HepG2 (cell line): ENCODE data around the gene PARD3. TPM values are rescaled to one million over a fixed set of nuclear protein-coding genes. Genes with fewer than 3 reads are reported as not detected.

Source experiments
- ATF5 ChIP-seq: sonication (generic); formaldehyde crosslinking; IDR thresholded peaks from 2 replicates; pipeline ENCODE4 v1.4.0; 2020; ENCODE audit warnings: mild to moderate bottlenecking, low read depth, missing genetic modification reagents
- ATF7 ChIP-seq, 2 experiments: fragments of 450-650 bp in 1 of 2; sonication (generic) in 1 of 2; formaldehyde crosslinking in 1 of 2; IDR thresholded peaks; 2 replicates each; pipeline versions ENCODE4 v1.4.0 to v1.6.1; 2016 to 2020; ENCODE audit warnings: antibody characterized with exemption in 1 of 2, mild to moderate bottlenecking in 1 of 2, missing genetic modification reagents in 1 of 2
- CEBPZ ChIP-seq: IDR thresholded peaks from 2 replicates; pipeline ENCODE4 v1.6.1; 2012; ENCODE audit warnings: low read length, improper control_type of control experiment
- IRX3 ChIP-seq: sonication (generic); formaldehyde crosslinking; IDR thresholded peaks from 2 replicates; pipeline ENCODE4 v1.8.1; 2023; ENCODE audit warnings: mild to moderate bottlenecking, low read depth, missing genetic modification reagents, borderline replicate concordance
- KLF9 ChIP-seq: IDR thresholded peaks from 2 replicates; pipeline ENCODE4 v1.6.1; 2016; ENCODE audit warnings: low read depth
- SRSF4 ChIP-seq: fragments of 200-400 bp; formaldehyde crosslinking; IDR thresholded peaks from one replicate; pipeline ENCODE4 v1.6.1; 2018; ENCODE audit warnings: mild to moderate bottlenecking, low read depth, low read length, moderate library complexity; ENCODE audit not compliant: poor library complexity, severe bottlenecking
- TERF1 ChIP-seq: sonication (generic); formaldehyde crosslinking; IDR thresholded peaks from 2 replicates; pipeline ENCODE4 v1.8.0; 2022; ENCODE audit warnings: mild to moderate bottlenecking, missing genetic modification reagents, moderate library complexity
- TSC22D2 ChIP-seq: sonication (generic); formaldehyde crosslinking; IDR thresholded peaks from 2 replicates; pipeline ENCODE4 v1.5.1; 2020; ENCODE audit warnings: missing genetic modification reagents, mild to moderate bottlenecking, borderline replicate concordance
- U2AF2 ChIP-seq: fragments of 200-400 bp; formaldehyde crosslinking; IDR thresholded peaks from 2 replicates; pipeline ENCODE4 v1.6.1; 2017; ENCODE audit warnings: low read depth, mild to moderate bottlenecking, low read length
- ZBTB8A ChIP-seq: sonication (generic); formaldehyde crosslinking; IDR thresholded peaks from 2 replicates; pipeline ENCODE4 v1.4.0; 2020; ENCODE audit warnings: mild to moderate bottlenecking, low read depth, missing genetic modification reagents, borderline replicate concordance
- ZNF124 ChIP-seq: sonication (generic); formaldehyde crosslinking; IDR thresholded peaks from 2 replicates; pipeline ENCODE4 v1.4.0; 2020; ENCODE audit warnings: missing genetic modification reagents
- ZNF274 ChIP-seq: sonication (generic); formaldehyde crosslinking; IDR thresholded peaks from 2 replicates; pipeline ENCODE4 v1.5.1; 2020; ENCODE audit warnings: mild to moderate bottlenecking, missing genetic modification reagents
- ZNF335 ChIP-seq: sonication (generic); formaldehyde crosslinking; IDR thresholded peaks from 2 replicates; pipeline ENCODE4 v1.4.0; 2020; ENCODE audit warnings: missing genetic modification reagents
- ZNF703 ChIP-seq: sonication (generic); formaldehyde crosslinking; IDR thresholded peaks from 2 replicates; pipeline ENCODE4 v1.5.1; 2020; ENCODE audit warnings: missing genetic modification reagents, mild to moderate bottlenecking, moderate library complexity, borderline replicate concordance
- polyA plus RNA-seq, 8 experiments: library from polyadenylated mRNA; depleted of rRNA in 3 of 8; stranded (reverse) in 7 of 8; unstranded in 1 of 8; fragments of >200 nt; fragmentation: Illumina TruSeq in 4 of 8; extraction: Trizol in 4 of 8; gene quantifications; 2 replicates each; pipeline versions ENCODE4 v1.2.1 to v1.2.3, GENCODE V29; 2011 to 2016; ENCODE audit warnings: low read depth in 4 of 8, missing spikeins in 1 of 8, mixed read lengths in 1 of 8; ENCODE audit not compliant: insufficient read depth in 1 of 8
- total RNA-seq, 5 experiments: library from RNA; depleted of rRNA; stranded (reverse); fragments of >200 nt; fragmentation: Illumina TruSeq; extraction: Trizol; gene quantifications; 2 replicates each; pipeline ENCODE4 v1.2.3, GENCODE V29; 2016; ENCODE audit warnings: low read depth in 1 of 5
- TF ChIP-seq, protein P1 (sequence below): sonication (generic); formaldehyde crosslinking; IDR thresholded peaks from one replicate; pipeline ENCODE4 v1.5.1; 2020; ENCODE audit warnings: mild to moderate bottlenecking, missing genetic modification reagents; ENCODE audit errors: not compliant biosample characterization
- TF ChIP-seq, protein P2 (sequence below): sonication (generic); formaldehyde crosslinking; IDR thresholded peaks from 2 replicates; pipeline ENCODE4 v1.4.0; 2020; ENCODE audit warnings: mild to moderate bottlenecking, missing genetic modification reagents

The PARD3 gene
- total and polyA plus RNA-seq, 2 of the 13 experiments (the other 11 are each of a cell fraction or from before 2014, with no cell fraction given), result 40.9 to 60.0 TPM

DNA sequence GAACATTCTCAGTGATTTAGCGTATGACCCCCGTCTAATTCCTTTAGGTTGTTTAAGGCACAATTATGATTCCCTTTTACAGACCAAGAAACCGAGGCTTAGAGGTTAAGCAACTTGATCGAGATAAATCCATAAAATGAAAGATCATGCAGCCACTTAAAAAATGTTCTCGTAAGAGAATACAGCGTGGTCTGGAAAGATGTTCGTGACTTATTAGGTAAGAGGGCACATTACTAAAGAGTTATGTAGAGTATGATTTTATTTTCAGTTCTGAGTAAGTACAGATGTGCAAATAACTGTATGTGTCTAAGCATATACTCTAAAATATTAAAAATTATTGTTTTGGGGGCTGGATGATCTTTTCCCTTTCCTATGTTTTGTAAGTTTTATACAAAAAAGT is 575.1 kb downstream of the PARD3 start (continued):
- TF ChIP-seq, protein P1, sequence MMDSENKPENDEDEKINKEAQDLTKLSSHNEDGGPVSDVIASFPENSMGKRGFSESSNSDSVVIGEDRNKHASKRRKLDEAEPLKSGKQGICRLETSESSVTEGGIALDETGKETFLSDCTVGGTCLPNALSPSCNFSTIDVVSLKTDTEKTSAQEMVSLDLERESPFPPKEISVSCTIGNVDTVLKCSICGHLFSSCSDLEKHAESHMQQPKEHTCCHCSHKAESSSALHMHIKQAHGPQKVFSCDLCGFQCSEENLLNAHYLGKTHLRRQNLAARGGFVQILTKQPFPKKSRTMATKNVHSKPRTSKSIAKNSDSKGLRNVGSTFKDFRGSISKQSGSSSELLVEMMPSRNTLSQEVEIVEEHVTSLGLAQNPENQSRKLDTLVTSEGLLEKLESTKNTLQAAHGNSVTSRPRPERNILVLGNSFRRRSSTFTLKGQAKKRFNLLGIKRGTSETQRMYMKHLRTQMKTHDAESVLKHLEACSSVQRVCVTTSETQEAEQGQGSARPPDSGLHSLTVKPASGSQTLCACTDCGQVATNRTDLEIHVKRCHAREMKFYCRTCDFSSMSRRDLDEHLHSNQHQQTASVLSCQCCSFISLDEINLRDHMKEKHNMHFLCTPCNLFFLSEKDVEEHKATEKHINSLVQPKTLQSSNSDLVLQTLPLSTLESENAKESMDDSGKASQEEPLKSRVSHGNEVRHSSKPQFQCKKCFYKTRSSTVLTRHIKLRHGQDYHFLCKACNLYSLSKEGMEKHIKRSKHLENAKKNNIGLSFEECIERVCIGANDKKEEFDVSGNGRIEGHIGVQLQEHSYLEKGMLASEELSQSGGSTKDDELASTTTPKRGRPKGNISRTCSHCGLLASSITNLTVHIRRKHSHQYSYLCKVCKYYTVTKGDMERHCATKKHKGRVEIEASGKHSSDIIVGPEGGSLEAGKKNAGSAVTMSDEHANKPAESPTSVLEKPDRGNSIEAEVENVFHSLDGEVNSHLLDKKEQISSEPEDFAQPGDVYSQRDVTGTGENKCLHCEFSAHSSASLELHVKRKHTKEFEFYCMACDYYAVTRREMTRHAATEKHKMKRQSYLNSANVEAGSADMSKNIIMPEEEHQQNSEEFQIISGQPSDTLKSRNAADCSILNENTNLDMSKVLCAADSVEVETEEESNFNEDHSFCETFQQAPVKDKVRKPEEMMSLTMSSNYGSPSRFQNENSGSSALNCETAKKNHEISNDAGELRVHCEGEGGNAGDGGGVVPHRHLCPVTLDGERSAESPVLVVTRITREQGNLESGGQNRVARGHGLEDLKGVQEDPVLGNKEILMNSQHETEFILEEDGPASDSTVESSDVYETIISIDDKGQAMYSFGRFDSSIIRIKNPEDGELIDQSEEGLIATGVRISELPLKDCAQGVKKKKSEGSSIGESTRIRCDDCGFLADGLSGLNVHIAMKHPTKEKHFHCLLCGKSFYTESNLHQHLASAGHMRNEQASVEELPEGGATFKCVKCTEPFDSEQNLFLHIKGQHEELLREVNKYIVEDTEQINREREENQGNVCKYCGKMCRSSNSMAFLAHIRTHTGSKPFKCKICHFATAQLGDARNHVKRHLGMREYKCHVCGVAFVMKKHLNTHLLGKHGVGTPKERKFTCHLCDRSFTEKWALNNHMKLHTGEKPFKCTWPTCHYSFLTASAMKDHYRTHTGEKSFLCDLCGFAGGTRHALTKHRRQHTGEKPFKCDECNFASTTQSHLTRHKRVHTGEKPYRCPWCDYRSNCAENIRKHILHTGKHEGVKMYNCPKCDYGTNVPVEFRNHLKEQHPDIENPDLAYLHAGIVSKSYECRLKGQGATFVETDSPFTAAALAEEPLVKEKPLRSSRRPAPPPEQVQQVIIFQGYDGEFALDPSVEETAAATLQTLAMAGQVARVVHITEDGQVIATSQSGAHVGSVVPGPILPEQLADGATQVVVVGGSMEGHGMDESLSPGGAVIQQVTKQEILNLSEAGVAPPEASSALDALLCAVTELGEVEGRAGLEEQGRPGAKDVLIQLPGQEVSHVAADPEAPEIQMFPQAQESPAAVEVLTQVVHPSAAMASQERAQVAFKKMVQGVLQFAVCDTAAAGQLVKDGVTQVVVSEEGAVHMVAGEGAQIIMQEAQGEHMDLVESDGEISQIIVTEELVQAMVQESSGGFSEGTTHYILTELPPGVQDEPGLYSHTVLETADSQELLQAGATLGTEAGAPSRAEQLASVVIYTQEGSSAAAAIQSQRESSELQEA (CRISPR knock-in tag), result no peak
- TF ChIP-seq ATF7 (IDR thresholded peaks at IDR 0.05) (no peak), ATF7 (CRISPR knock-in tag; IDR thresholded peaks at IDR 0.05) (no peak), KLF9 (no peak), ZNF274 (CRISPR knock-in tag) (no peak), ZNF335 (CRISPR knock-in tag) (no peak), ZNF703 (CRISPR knock-in tag) (no peak), IRX3 (CRISPR knock-in tag) (no peak), TERF1 (CRISPR knock-in tag) (no peak), TSC22D2 (CRISPR knock-in tag) (no peak), ATF5 (CRISPR knock-in tag) (no peak), CEBPZ (no peak), SRSF4 (no peak), ZBTB8A (no peak), U2AF2 (no peak), ZNF124 (CRISPR knock-in tag) (no peak)
- TF ChIP-seq, protein P2, sequence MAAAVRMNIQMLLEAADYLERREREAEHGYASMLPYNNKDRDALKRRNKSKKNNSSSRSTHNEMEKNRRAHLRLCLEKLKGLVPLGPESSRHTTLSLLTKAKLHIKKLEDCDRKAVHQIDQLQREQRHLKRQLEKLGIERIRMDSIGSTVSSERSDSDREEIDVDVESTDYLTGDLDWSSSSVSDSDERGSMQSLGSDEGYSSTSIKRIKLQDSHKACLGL (CRISPR knock-in tag), result no peak
